ENCODE results near the gene CCER1.
"Not testable (repeated sequence)": the region's sequence is repeated elsewhere in the genome, so short reads cannot be mapped to it uniquely, and the experiment has no call there.

GRCh38 chr12:90985331-90985730 is 30.4 kb upstream of the CCER1 start:
- TF ChIP-seq CTCF (conservative IDR thresholded peaks at IDR 0.05 in 1 of 2, IDR thresholded peaks at IDR 0.05 in 1 of 2; ENCODE audit: extremely low read depth in 1 of 2, insufficient read depth in 1 of 2, low read depth in 1 of 2, low read length in 2 of 2); EZH2 (IDR thresholded peaks at IDR 0.05; ENCODE audit: borderline replicate concordance, low read length): not testable (repeated sequence)

Data from mammary epithelial cell (primary cell).